Spleen (tissue), 7 donors: Measurements from ENCODE around the gene MAPK11.

Experiments
- CTCF ChIP-seq, 11 experiments: fragments of 200-600 bp in 7 of 11; fragments of 450-650 bp in 4 of 11; sonication (generic) in 4 of 11; IDR thresholded peaks in 8 of 11; conservative IDR thresholded peaks in 3 of 11; 1 replicate in 7 of 11; 2 replicates in 4 of 11; pipeline versions ENCODE4 v1.4.0 to v1.8.0; 2016 to 2021; ENCODE audit warnings: antibody characterized with exemption in 11 of 11, inconsistent platforms in 4 of 11, mild to moderate bottlenecking in 1 of 11
- POLR2A ChIP-seq, 3 donors: fragments of 450-650 bp; IDR thresholded peaks; one replicate each; pipeline ENCODE4 v1.5.1; 2017; ENCODE audit warnings: antibody characterized with exemption in 3 of 3, mild to moderate bottlenecking in 1 of 3
- POLR2AphosphoS5 ChIP-seq, 3 donors: sonication (generic); formaldehyde crosslinking; IDR thresholded peaks; one replicate each; pipeline ENCODE4 v1.5.1; 2017; ENCODE audit warnings: antibody characterized with exemption in 3 of 3
- donor health status: DM: no; HTN: no; CAD: no; lungs with moderate emphysema.
- donor health status: DM: no; HTN: no; CAD: no.
- donor health status: DM: no; HTN: no; CAD: no.

GRCh38 chr22:50250555-50251476 is 19.4 kb downstream of the MAPK11 start, which contains the start of gene HDAC10:
- TF ChIP-seq POLR2A (IDR thresholded peaks at IDR 0.05) = peak in 2 of 3 donors; percentile 22 to 25
- peak in 1 of 11 experiments; percentile 26 for TF ChIP-seq CTCF (IDR thresholded peaks at IDR 0.05 in 8 of 11, conservative IDR thresholded peaks at IDR 0.05 in 3 of 11)
- peak; percentile 84 to 88 (median 85) for TF ChIP-seq POLR2AphosphoS5 (IDR thresholded peaks at IDR 0.05)
